ENCODE measurements around the gene DGCR8.

The DGCR8 gene

DNA sequence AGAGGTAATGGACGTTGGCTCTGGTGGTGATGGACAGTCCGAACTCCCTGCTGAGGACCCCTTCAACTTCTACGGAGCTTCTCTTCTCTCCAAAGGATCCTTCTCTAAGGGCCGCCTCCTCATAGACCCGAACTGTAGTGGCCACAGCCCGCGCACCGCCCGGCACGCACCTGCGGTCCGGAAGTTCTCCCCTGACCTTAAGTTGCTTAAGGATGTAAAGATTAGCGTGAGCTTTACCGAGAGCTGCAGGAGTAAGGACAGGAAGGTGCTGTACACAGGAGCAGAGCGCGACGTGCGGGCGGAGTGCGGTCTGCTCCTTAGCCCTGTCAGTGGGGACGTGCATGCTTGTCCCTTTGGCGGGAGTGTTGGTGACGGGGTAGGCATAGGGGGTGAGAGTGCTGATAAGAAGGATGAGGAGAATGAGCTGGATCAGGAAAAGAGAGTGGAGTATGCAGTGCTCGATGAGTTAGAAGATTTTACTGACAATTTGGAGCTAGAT, 6.1 kb downstream of the DGCR8 start:
- H3K4me3 ChIP-seq (ENCODE audit: extremely low read depth, insufficient read depth, low read length, poor library complexity, severe bottlenecking), result no peak overlapping the region
- no peaks in the 10 kb centered on the region for H3K9me3 ChIP-seq (ENCODE audit: control insufficient read depth, low read length)
- H3K4me1 ChIP-seq (ENCODE audit: control insufficient read depth, insufficient read depth, low read length, poor library complexity, severe bottlenecking), result peaks cover 13% of the 10 kb centered on the region
- no peak overlapping the region for H3K27ac ChIP-seq (ENCODE audit: low read depth, low read length, severe bottlenecking)
- 97% methylated on average over 22 to 24 of the region's 24 CpGs for WGBS, 2 experiments (ENCODE audit: insufficient coverage in 2 of 2)
- peaks cover 75% of the 10 kb centered on the region for H3K36me3 ChIP-seq (ENCODE audit: control insufficient read depth, insufficient read depth, low read length)

DNA sequence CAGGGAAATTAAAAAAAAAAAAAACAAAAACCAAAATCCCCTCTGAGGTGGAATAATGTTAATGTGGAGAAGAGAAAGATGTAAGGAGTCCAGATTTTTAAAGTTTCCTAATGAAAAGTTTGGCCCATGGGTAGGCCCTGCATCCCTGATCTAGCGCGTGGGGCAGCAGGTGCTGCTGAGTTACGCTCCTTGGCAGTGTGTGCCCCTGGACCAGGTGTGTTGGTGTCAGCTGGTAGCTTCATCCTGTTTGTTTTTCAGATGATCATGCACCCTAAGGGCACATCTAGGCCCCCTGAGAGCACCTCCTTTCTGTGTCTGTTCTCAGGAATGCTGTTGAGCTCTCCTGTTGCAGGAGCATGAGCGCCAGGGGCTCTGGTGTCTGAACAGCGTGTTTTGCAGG, 6.7 kb downstream of the DGCR8 start:
- Histone ChIP-seq H3K9me3 (ENCODE audit: control insufficient read depth, low read length) (no peaks in the 10 kb centered on the region), H3K4me3 (ENCODE audit: extremely low read depth, insufficient read depth, low read length, poor library complexity, severe bottlenecking) (no peak overlapping the region), H3K27ac (ENCODE audit: low read depth, low read length, severe bottlenecking) (no peak overlapping the region), H3K4me1 (ENCODE audit: control insufficient read depth, insufficient read depth, low read length, poor library complexity, severe bottlenecking) (peaks cover 7% of the 10 kb centered on the region), H3K36me3 (ENCODE audit: control insufficient read depth, insufficient read depth, low read length) (peaks cover 77% of the 10 kb centered on the region)
- WGBS, 2 experiments (ENCODE audit: insufficient coverage in 2 of 2), result 97 to 100% methylated on average over 5 of the region's 5 CpGs

DNA sequence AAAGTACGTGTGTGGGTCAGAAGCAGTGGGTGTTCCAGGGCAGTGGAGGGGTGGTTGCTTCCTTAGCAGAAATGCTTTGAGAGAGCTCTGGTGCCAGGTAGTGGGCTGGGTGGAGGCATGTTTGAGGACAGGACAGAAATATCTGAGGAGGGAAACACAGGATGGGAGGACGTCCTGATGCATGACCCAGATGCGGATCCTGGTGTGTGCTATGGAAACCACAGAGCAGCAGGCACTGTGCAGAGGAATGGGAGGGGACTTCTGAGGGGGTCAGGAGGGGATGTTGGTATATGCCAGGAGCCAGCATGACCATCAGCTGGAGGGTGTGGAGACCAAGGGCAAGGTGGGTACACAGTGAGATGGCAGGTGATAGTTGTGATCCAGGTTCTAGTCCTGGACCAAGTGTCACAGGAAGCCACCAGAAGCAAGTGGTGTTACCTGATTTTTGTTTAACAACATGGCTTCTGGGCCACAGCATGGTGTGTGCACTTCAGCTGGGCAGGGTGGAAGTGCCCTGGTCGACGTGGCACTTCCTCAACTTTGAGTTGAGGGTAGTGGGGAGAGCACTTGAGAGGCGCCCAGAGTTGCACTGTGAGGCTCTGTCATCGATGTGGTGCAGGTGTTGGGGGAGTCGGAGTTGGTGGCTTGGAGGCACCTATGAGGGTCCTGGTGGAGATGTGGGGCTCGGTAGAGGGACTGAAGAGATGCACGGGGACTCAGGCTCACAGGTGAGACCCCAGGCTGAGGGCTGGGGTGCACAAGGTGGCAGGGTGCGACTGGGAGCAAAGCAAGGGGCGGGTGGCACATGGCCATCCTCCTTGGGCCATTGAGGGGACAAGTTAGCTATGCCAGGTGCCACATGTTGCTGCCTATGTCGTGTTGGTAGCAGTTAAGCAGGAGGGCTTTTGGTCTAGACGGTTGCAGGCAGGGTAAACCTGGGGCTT, 7.5 kb downstream of the DGCR8 start:
- peaks cover 80% of the 10 kb centered on the region for H3K36me3 ChIP-seq (ENCODE audit: control insufficient read depth, insufficient read depth, low read length)
- WGBS, 2 experiments (ENCODE audit: insufficient coverage in 2 of 2), result 94 to 97% methylated on average over 11 to 14 of the region's 14 CpGs
- H3K4me3 ChIP-seq (ENCODE audit: extremely low read depth, insufficient read depth, low read length, poor library complexity, severe bottlenecking), result no peak overlapping the region

DNA sequence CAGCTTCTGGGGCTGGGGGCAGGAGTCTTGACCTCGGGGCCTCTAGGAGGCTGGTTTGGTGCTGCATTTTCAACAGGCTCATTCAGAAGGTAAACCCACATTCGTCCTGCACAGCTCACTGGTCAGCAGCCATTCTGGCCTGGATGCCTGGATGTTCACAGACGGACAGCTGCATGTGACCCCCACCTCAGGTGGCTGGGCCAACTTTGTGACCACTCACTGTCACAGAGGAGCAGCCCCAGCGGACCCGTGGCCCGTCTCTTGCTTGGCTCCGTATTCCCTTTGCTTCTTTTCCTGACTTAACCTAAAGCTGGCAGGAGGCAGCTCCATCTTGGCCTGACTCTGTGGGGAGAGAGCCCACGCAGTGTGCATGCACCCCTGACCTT, 8.2 kb downstream of the DGCR8 start:
- Histone ChIP-seq H3K9me3 (ENCODE audit: control insufficient read depth, low read length) (no peaks in the 10 kb centered on the region), H3K36me3 (ENCODE audit: control insufficient read depth, insufficient read depth, low read length) (peaks cover 82% of the 10 kb centered on the region), H3K4me1 (ENCODE audit: control insufficient read depth, insufficient read depth, low read length, poor library complexity, severe bottlenecking) (peaks cover 6% of the 10 kb centered on the region), H3K27ac (ENCODE audit: low read depth, low read length, severe bottlenecking) (no peak overlapping the region), H3K4me3 (ENCODE audit: extremely low read depth, insufficient read depth, low read length, poor library complexity, severe bottlenecking) (no peak overlapping the region)
- WGBS, 2 experiments (ENCODE audit: insufficient coverage in 2 of 2), result 92 to 98% methylated on average over 7 of the region's 8 CpGs

More for the DNA sequence above, 7.5 kb downstream of the DGCR8 start:
- Histone ChIP-seq H3K4me1 (ENCODE audit: control insufficient read depth, insufficient read depth, low read length, poor library complexity, severe bottlenecking) (peaks cover 6% of the 10 kb centered on the region), H3K27ac (ENCODE audit: low read depth, low read length, severe bottlenecking) (no peak overlapping the region), H3K9me3 (ENCODE audit: control insufficient read depth, low read length) (no peaks in the 10 kb centered on the region)

DNA sequence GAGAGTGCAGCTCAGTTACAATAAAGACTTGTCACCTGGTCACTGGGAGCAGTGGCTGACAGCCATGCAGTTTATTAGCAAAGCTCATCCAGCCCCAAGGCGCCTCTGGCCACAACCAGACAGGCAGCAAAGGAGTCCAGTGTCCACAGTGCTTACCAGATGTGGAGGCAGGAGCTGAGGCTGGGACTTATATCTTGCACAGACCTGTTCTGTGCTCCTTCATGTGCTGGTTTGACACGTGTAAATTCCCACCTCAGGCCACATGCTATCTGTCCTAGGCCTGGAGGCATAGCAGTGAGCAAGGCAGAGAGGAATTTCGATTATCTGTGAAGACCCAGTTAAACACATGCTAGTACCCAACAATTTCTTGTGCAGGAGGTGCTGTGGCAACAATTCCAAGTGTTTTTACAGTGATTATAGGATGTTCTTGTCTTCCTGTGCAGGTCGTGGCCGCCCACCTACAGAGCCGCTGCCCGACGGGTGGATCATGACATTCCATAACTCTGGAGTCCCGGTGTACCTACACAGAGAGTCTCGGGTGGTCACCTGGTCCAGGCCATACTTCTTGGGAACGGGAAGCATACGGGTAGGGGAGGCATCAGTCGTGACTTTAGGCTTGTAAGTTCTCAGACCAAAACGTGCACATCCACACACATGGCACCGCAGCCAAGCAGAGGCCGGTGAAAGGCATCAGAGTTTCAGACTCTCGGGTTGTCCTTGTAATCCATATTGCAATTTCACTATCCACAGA, 9.4 kb downstream of the DGCR8 start:
- Histone ChIP-seq H3K27ac (ENCODE audit: low read depth, low read length, severe bottlenecking) (no peak overlapping the region), H3K4me1 (ENCODE audit: control insufficient read depth, insufficient read depth, low read length, poor library complexity, severe bottlenecking) (peaks cover 3% of the 10 kb centered on the region), H3K4me3 (ENCODE audit: extremely low read depth, insufficient read depth, low read length, poor library complexity, severe bottlenecking) (no peak overlapping the region), H3K36me3 (ENCODE audit: control insufficient read depth, insufficient read depth, low read length) (peaks cover 92% of the 10 kb centered on the region), H3K9me3 (ENCODE audit: control insufficient read depth, low read length) (no peaks in the 10 kb centered on the region)
- WGBS, 2 experiments (ENCODE audit: insufficient coverage in 2 of 2), result 98 to 99% methylated on average over 15 to 16 of the region's 17 CpGs

DNA sequence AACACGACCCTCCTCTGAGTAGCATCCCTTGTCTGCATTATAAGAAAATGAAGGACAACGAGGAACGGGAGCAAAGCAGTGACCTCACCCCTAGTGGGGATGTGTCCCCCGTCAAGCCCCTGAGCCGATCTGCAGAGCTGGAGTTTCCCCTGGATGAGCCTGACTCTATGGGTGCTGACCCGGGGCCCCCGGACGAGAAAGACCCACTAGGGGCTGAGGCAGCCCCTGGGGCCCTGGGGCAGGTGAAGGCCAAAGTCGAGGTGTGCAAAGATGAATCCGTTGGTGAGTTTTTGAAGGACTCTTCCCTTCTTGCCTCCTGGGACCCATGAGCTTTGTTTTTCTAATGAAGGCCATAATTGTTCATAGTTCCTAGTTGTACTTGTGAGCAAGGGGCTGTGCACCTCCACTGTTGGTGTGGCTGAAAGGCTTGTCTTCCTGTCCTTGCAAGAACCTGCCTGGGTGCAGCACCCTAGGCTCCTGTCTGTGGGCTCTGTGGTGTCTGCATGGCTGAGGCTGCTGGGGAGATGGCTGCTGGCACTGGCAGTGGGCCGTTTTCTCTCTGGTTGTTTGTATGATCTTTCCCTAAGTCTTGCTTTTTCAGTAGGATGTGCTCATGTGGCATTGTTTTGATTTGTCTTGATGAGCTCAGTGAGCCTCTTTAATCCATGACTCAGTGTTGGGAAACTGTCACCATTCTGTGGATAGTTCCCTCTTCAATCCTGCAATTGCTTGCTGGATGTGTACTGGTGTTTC, 10.1 kb downstream of the DGCR8 start:
- H3K4me1 ChIP-seq (ENCODE audit: control insufficient read depth, insufficient read depth, low read length, poor library complexity, severe bottlenecking), result no peaks in the 10 kb centered on the region
- 94 to 97% methylated on average over 9 to 11 of the region's 11 CpGs for WGBS, 2 experiments (ENCODE audit: insufficient coverage in 2 of 2)
- H3K36me3 ChIP-seq (ENCODE audit: control insufficient read depth, insufficient read depth, low read length), result peaks cover 97% of the 10 kb centered on the region
- H3K4me3 ChIP-seq (ENCODE audit: extremely low read depth, insufficient read depth, low read length, poor library complexity, severe bottlenecking), result no peak overlapping the region
- no peaks in the 10 kb centered on the region for H3K9me3 ChIP-seq (ENCODE audit: control insufficient read depth, low read length)
- no peak overlapping the region for H3K27ac ChIP-seq (ENCODE audit: low read depth, low read length, severe bottlenecking)

DNA sequence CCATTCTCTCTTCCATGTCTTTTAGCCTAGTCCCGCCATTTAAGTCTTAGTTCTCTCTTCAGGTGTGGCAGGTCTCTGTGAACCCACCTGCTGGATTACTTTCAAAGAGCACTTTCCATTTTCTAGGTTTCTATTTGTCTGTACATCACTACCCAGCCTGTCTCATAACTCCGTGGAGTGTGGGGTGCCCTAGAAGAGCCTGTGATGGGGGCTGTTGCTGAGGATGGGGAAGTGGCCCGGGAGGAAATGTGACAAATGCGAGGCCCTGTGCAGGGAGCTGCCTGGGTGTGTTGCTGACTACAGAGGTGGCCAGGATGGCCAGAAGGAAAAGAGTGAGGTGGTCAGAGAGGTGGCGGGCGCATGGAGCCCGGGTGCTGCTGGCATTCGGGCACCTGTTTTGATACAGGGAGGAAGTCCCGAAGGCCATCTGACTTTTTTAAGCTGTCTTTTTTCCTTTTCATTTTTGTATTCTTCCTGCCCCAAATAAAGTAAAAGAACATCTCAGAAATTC, 10.7 kb downstream of the DGCR8 start:
- H3K4me1 ChIP-seq (ENCODE audit: control insufficient read depth, insufficient read depth, low read length, poor library complexity, severe bottlenecking), result no peaks in the 10 kb centered on the region
- 96 to 97% methylated on average over 5 to 7 of the region's 9 CpGs for WGBS, 2 experiments (ENCODE audit: insufficient coverage in 2 of 2)
- no peak overlapping the region for H3K4me3 ChIP-seq (ENCODE audit: extremely low read depth, insufficient read depth, low read length, poor library complexity, severe bottlenecking)
- no peaks in the 10 kb centered on the region for H3K9me3 ChIP-seq (ENCODE audit: control insufficient read depth, low read length)
- H3K36me3 ChIP-seq (ENCODE audit: control insufficient read depth, insufficient read depth, low read length), result peaks cover 98% of the 10 kb centered on the region
- H3K27ac ChIP-seq (ENCODE audit: low read depth, low read length, severe bottlenecking), result no peak overlapping the region

DNA sequence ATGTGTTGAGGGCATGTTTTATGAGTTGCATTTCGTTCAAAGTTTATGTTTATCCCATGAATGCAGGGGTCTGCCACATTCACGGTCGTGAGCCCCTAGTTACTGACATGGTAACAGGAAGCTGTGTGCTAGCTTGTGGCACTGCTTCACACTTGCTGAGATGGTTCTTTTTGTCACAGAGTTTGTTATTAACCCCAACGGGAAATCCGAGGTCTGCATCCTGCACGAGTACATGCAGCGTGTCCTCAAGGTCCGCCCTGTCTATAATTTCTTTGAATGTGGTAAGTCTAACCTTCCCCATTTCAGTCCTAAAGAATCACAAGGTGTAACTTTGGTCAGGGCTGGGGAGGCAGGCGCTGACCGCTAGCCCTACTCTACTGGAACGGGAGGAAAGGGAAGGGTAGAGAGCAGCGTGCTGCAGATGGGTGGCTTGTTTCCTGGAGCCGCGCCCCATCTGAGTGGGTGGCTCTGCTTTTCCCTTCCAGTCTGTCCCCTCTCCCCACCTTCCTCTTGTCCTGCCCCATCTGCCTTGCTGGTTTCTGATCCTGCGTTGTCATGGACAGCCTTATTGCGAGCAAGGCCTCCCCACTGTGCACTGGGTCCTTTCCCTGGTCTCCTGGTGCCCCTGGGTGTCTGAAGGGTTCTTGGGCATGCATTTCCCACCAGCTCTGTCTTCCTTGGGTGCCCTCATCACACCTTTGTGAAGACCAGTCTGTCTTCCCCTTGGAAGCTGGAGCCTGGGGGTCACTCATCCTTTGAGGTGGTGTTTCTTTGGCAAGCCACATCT, 11.8 kb downstream of the DGCR8 start:
- Histone ChIP-seq H3K27ac (ENCODE audit: low read depth, low read length, severe bottlenecking) (no peak overlapping the region), H3K4me1 (ENCODE audit: control insufficient read depth, insufficient read depth, low read length, poor library complexity, severe bottlenecking) (no peaks in the 10 kb centered on the region), H3K4me3 (ENCODE audit: extremely low read depth, insufficient read depth, low read length, poor library complexity, severe bottlenecking) (no peak overlapping the region), H3K9me3 (ENCODE audit: control insufficient read depth, low read length) (no peaks in the 10 kb centered on the region), H3K36me3 (ENCODE audit: control insufficient read depth, insufficient read depth, low read length) (peaks cover 98% of the 10 kb centered on the region)
- WGBS, 2 experiments (ENCODE audit: insufficient coverage in 2 of 2), result 97 to 98% methylated on average over 5 to 14 of the region's 16 CpGs

DNA sequence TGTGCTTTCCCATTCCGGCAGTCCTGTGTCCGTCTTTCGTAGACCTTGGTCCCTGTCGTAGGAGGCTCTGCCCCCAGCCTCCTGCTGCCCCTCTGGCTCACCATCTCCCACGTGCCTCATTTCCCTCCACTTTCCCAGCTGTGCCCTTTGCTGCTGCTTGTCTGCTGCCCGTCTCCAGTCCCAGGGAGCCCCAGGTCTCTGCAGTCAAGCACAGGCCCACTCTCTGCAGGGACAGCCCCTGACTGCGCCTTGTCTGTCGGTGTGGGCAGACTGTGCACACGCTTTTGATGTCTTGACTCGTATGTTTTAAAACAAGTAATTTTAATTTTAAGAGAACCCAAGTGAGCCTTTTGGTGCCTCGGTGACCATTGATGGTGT, 12.4 kb downstream of the DGCR8 start:
- Histone ChIP-seq H3K36me3 (ENCODE audit: control insufficient read depth, insufficient read depth, low read length) (peaks cover 98% of the 10 kb centered on the region), H3K4me1 (ENCODE audit: control insufficient read depth, insufficient read depth, low read length, poor library complexity, severe bottlenecking) (no peaks in the 10 kb centered on the region), H3K27ac (ENCODE audit: low read depth, low read length, severe bottlenecking) (no peak overlapping the region), H3K9me3 (ENCODE audit: control insufficient read depth, low read length) (no peaks in the 10 kb centered on the region), H3K4me3 (ENCODE audit: extremely low read depth, insufficient read depth, low read length, poor library complexity, severe bottlenecking) (no peak overlapping the region)
- WGBS, 2 experiments (ENCODE audit: insufficient coverage in 2 of 2), result 95 to 98% methylated on average over 9 to 11 of the region's 11 CpGs
